Measurements from ENCODE around the gene IRF9. TPM values are rescaled to one million over a fixed set of nuclear protein-coding genes. Genes with fewer than 3 reads are reported as not detected.
A peak's percentile ranks its signal among the peaks of the same experiment; 100 is the strongest.

The IRF9 gene
- total and polyA plus RNA-seq, 11 donors = 23.4 to 169 (median 29.8) TPM

GRCh38 chr14:24194873-24195185 is 33.8 kb downstream of the IRF9 start:
- intact Hi-C loops (cut with DNase I) = loop anchor here in 1 of 10 donors (2.0 kb wide), 1 partner anchor 38 kb away; the partner anchor contains the start of genes GMPR2 and NEDD8

GRCh38 chr14:24195186-24196070 is 34.4 kb downstream of the IRF9 start, which contains the start of gene TM9SF1:
TM9SF1 (minus strand) TSS chr14:24195441; CDS start chr14:24195019, 422 bp downstream.
- intact Hi-C loops (cut with DNase I) = loop anchor here in 1 of 10 donors (2.0 kb wide), 1 partner anchor 37 kb away; the partner anchor contains the start of genes GMPR2 and NEDD8
- Histone ChIP-seq H3K36me3 (peaks cover 0 to 35% (median 23%) of the 10 kb centered on the region in 9 donors), H3K27ac (peak within 1 kb of the TSS; percentile 95 to 100 (median 98)), H3K4me3 (peak within 1 kb of the TSS; percentile 67 to 99 (median 92)), H3K4me1 (peaks cover 2 to 51% (median 24%) of the 10 kb centered on the region in 12 donors), H3K9me3 (no peaks in the 10 kb centered on the region), H3K27me3 (no peaks in the 10 kb centered on the region)
- ATAC-seq (peak; percentile 89 to 96 (median 94)), DNase-seq (peak; percentile 89 to 95 (median 93))
- no peak for TF ChIP-seq CTCF (IDR thresholded peaks at IDR 0.05)
- peak in 1 of 2 donors; percentile 68 for TF ChIP-seq POLR2A (IDR thresholded peaks at IDR 0.05)
- WGBS, 4 donors = 0 to 1% (median 1%) methylated on average over 54 to 89 of the region's 89 CpGs

More at GRCh38 chr14:24194873-24195185, 33.8 kb downstream of the IRF9 start:
- WGBS, 4 donors = 36 to 53% (median 49%) methylated on average over 6 to 8 of the region's 8 CpGs
- H3K4me3 ChIP-seq = peak overlapping the region; percentile 67 to 99 (median 92)
- ATAC-seq = peak in 1 of 4 donors; percentile 4
- no peaks in the 10 kb centered on the region for H3K27me3 ChIP-seq
- peak overlapping the region; percentile 95 to 100 (median 98) for H3K27ac ChIP-seq
- H3K4me1 ChIP-seq = peaks cover 2 to 51% (median 24%) of the 10 kb centered on the region in 12 donors
- no peak for TF ChIP-seq POLR2A (IDR thresholded peaks at IDR 0.05)
- no peak for TF ChIP-seq CTCF (IDR thresholded peaks at IDR 0.05)
- no peak for DNase-seq
- peaks cover 0 to 40% (median 26%) of the 10 kb centered on the region in 9 donors for H3K36me3 ChIP-seq
- H3K9me3 ChIP-seq = no peaks in the 10 kb centered on the region

- TF ChIP-seq CTCF (IDR thresholded peaks at IDR 0.05) (no peak), POLR2A (IDR thresholded peaks at IDR 0.05) (no peak)
- peak in 3 of 4 donors; percentile 13 to 50 (median 37) for ATAC-seq
- intact Hi-C loops (cut with DNase I) = no loop called here
- peak in 1 of 5 donors; percentile 24 for DNase-seq
- H3K36me3 ChIP-seq = peaks cover 0 to 38% (median 21%) of the 10 kb centered on the region in 9 donors
- H3K9me3 ChIP-seq = peaks cover 0 to under 1% (median 0%) of the 10 kb centered on the region in 12 donors
- peak overlapping the region; percentile 67 to 99 (median 92) for H3K4me3 ChIP-seq
- 36 to 37% (median 36%) methylated on average over 32 to 33 of the region's 33 CpGs for WGBS, 4 donors
- H3K27ac ChIP-seq = peak overlapping the region; percentile 95 to 100 (median 98)
- H3K4me1 ChIP-seq = peaks cover 2 to 50% (median 24%) of the 10 kb centered on the region in 12 donors
- no peaks in the 10 kb centered on the region for H3K27me3 ChIP-seq
Observed at GRCh38 chr14:24196071-24197055, 35.3 kb downstream of the IRF9 start.
